ENCODE results near the gene HELZ2.

- TF ChIP-seq EZH2 (IDR thresholded peaks at IDR 0.05; ENCODE audit: low read length, missing control alignments) = no peak
- TF ChIP-seq CTCF (conservative IDR thresholded peaks at IDR 0.05 in 1 of 2, IDR thresholded peaks at IDR 0.05 in 1 of 2; ENCODE audit: low read depth in 1 of 2, low read length in 2 of 2) = no peak
Observed at GRCh38 chr20:63561624-63562396, 12.2 kb downstream of the HELZ2 start.

Data from fibroblast of lung (primary cell).